MM.1S (cell line): Measurements from ENCODE around the gene MAPK11.

Source experiments
- CTCF ChIP-seq: fragments of 300-600 bp; sonication (generic); IDR thresholded peaks from 2 replicates; pipeline ENCODE4 v1.5.1; 2016; ENCODE audit warnings: antibody characterized with exemption, low read length, mixed read lengths
- EZH2 ChIP-seq: fragments of 300-600 bp; sonication (generic); optimal IDR thresholded peaks from 2 replicates; pipeline ENCODE3; 2017; ENCODE audit warnings: low read depth, mild to moderate bottlenecking, antibody characterized with exemption, low read length, mixed read lengths
- EZH2phosphoT487 ChIP-seq: fragments of 300-600 bp; sonication (generic); IDR thresholded peaks from 2 replicates; pipeline ENCODE4 v1.6.1; 2018; ENCODE audit warnings: antibody characterized with exemption, low read length

- TF ChIP-seq EZH2phosphoT487 (no peak), CTCF (no peak), EZH2 (no peak)
These were observed 2.4 kb downstream of the MAPK11 start for GRCh38 chr22:50267591-50268390.
